HL-60/S4 treated with retinoic acid at 250 ng/mL for 4 days and 3 days (cell line): ENCODE measurements around the gene NOC4L.
"Not testable (repeated sequence)": the region's sequence is repeated elsewhere in the genome, so short reads cannot be mapped to it uniquely, and the experiment has no call there.

Source experiments
- in situ Hi-C: fragments of 300-500 bp; cut with MboI; formaldehyde crosslinking; loops from 2 replicates; pipeline ENCODE4 v1.7.0; 2022; ENCODE audit warnings: low sequenced_read_pairs

NOC4L gene

GRCh38 chr12:132180648-132181546 is 36.6 kb downstream of the NOC4L start:
- in situ Hi-C loops = no loop called here

GRCh38 chr12:132181570-132182200 is 37.4 kb downstream of the NOC4L start:
- in situ Hi-C loops = no loop called here

GRCh38 chr12:132182206-132182710 is 38.0 kb downstream of the NOC4L start:
- in situ Hi-C loops = no loop called here

GRCh38 chr12:132182711-132183365 is 38.6 kb downstream of the NOC4L start:
- in situ Hi-C loops = no loop called here

- in situ Hi-C loops = no loop called here
Measured at GRCh38 chr12:132185705-132186104, 41.4 kb downstream of the NOC4L start.

- in situ Hi-C loops = no loop called here
Measured at GRCh38 chr12:132186208-132186856, 42.1 kb downstream of the NOC4L start.

- in situ Hi-C loops = no loop called here
Measured at GRCh38 chr12:132186857-132187620, 42.8 kb downstream of the NOC4L start.

- in situ Hi-C loops = no loop called here
Measured at GRCh38 chr12:132187646-132188450, 43.6 kb downstream of the NOC4L start.

GRCh38 chr12:132188451-132188901 is 44.2 kb downstream of the NOC4L start:
- in situ Hi-C loops = no loop called here

GRCh38 chr12:132188916-132189325 is 44.7 kb downstream of the NOC4L start:
- in situ Hi-C loops = no loop called here

- in situ Hi-C loops = no loop called here
Measured at GRCh38 chr12:132189378-132190011, 45.2 kb downstream of the NOC4L start.

- in situ Hi-C loops = no loop called here
Measured at GRCh38 chr12:132190012-132190755, 45.9 kb downstream of the NOC4L start.

- in situ Hi-C loops = no loop called here
Measured at GRCh38 chr12:132190834-132191500, 46.7 kb downstream of the NOC4L start.

- in situ Hi-C loops = no loop called here
Measured at GRCh38 chr12:132191715-132192553, 47.7 kb downstream of the NOC4L start.

GRCh38 chr12:132194056-132194455 is 49.8 kb downstream of the NOC4L start:
- in situ Hi-C loops = no loop called here

GRCh38 chr12:132194556-132194955 is 50.3 kb downstream of the NOC4L start:
- in situ Hi-C loops = no loop called here

GRCh38 chr12:132195242-132195641 is 51.0 kb downstream of the NOC4L start:
- in situ Hi-C loops = not testable (repeated sequence)
